GM12878 (cell line): ENCODE measurements around the gene GLS. TPM values are rescaled to one million over a fixed set of nuclear protein-coding genes. Genes with fewer than 3 reads are reported as not detected.

Experiments
- ATAC-seq: fragments of 200-7000 bp; cut with Tn5 transposase; 3 replicates; pipeline ENCODE4 v1.9.1; 2020; ENCODE audit warnings: mild to moderate bottlenecking, moderate library complexity
- BruUV-seq: library from RNA; stranded (reverse); fragments of 400-500 nt; replicated peaks from 2 replicates; lab custom pipeline; 2021; lab: Mats Ljungman, UMichigan
- CTCF ChIA-PET: fragments of 300-600 bp; sonication (Branson Sonifier 250); formaldehyde crosslinking; extraction: SDS; loops from one replicate; lab custom pipeline; 2021; ENCODE audit warnings: inconsistent platforms; lab: Yijun Ruan, JAX
- POLR2A ChIA-PET: fragments of 350-600 bp; formaldehyde crosslinking; extraction: SDS; loops from one replicate; lab custom pipeline; 2021; ENCODE audit warnings: inconsistent platforms; lab: Charles Lee
- RAD21 ChIA-PET: fragments of 300-600 bp; sonication (Branson Sonifier 250); formaldehyde crosslinking; loops from one replicate; lab custom pipeline; 2023; ENCODE audit warnings: antibody characterized with exemption; ENCODE audit not compliant: unreplicated experiment; lab: Charles Lee
- SMC1A ChIA-PET: fragments of 300-600 bp; sonication (Branson Sonifier 250); formaldehyde crosslinking; loops from one replicate; lab custom pipeline; 2023; ENCODE audit not compliant: unreplicated experiment, uncharacterized antibody; lab: Charles Lee
- DNase-seq: peaks from one replicate; pipeline ENCODE4 v3.0.0-alpha.2; 2011; ENCODE audit warnings: low read depth, low spot score
- FAIRE-seq: peaks from 3 replicates; lab custom pipeline; 2011; peaks lifted over from hg19 to GRCh38; lab: Jason Lieb, UNC
- H2AFZ ChIP-seq: 2 replicates; pipeline ENCODE4 v1.6.0; 2011; ENCODE audit warnings: low read depth, low read length, control low read depth; ENCODE audit not compliant: control insufficient read depth
- H3K27ac ChIP-seq: 2 replicates; pipeline ENCODE4 v1.5.1; 2011; ENCODE audit warnings: control low read depth; ENCODE audit not compliant: control insufficient read depth, insufficient read depth
- H3K27me3 ChIP-seq, 2 experiments: replicated peaks in 1 of 2; 2 replicates each; pipeline versions ENCODE4 v1.6.0 to v1.6.1; 2011; ENCODE audit warnings: low read length in 1 of 2; ENCODE audit not compliant: control insufficient read depth in 2 of 2, insufficient read depth in 2 of 2
- H3K36me3 ChIP-seq, 2 experiments: 2 replicates each; pipeline ENCODE4 v1.5.1; 2011; ENCODE audit warnings: low read length in 1 of 2; ENCODE audit not compliant: control insufficient read depth in 2 of 2, insufficient read depth in 2 of 2
- H3K4me1 ChIP-seq: 2 replicates; pipeline ENCODE4 v1.6.1; 2011; ENCODE audit warnings: mild to moderate bottlenecking, low read length, moderate library complexity, mixed read lengths; ENCODE audit not compliant: control insufficient read depth, insufficient read depth
- H3K4me2 ChIP-seq: 2 replicates; pipeline ENCODE4 v1.6.0; 2011; ENCODE audit warnings: control low read depth; ENCODE audit not compliant: control insufficient read depth, insufficient read depth
- H3K4me3 ChIP-seq: fragments of 200-600 bp; sonication (generic); 2 replicates; pipeline ENCODE4 v1.5.1; 2016
- H3K79me2 ChIP-seq: 2 replicates; pipeline ENCODE4 v1.6.0; 2011; ENCODE audit warnings: low read length; ENCODE audit not compliant: control insufficient read depth, insufficient read depth
- H3K9ac ChIP-seq: 2 replicates; pipeline ENCODE4 v1.8.0; 2011; ENCODE audit warnings: low read length, control low read depth, mixed read lengths; ENCODE audit not compliant: control insufficient read depth, insufficient read depth
- H3K9me3 ChIP-seq: replicated peaks from 3 replicates; pipeline ENCODE4 v1.5.1; 2011; ENCODE audit warnings: mild to moderate bottlenecking, low read length; ENCODE audit not compliant: control insufficient read depth, insufficient read depth
- H4K20me1 ChIP-seq: 2 replicates; pipeline ENCODE4 v1.6.0; 2011; ENCODE audit not compliant: control insufficient read depth, insufficient read depth
- ETV6 ChIP-seq, 2 experiments: fragments of 450-650 bp in 1 of 2; IDR thresholded peaks in 1 of 2; conservative IDR thresholded peaks in 1 of 2; 2 replicates each; pipeline ENCODE4 v1.6.1; 2014; ENCODE audit warnings: antibody characterized with exemption in 1 of 2, borderline replicate concordance in 1 of 2, low read depth in 1 of 2, mild to moderate bottlenecking in 1 of 2, moderate library complexity in 1 of 2
- PAX8 ChIP-seq: fragments of 450-650 bp; IDR thresholded peaks from 2 replicates; pipeline ENCODE4 v1.6.1; 2017; ENCODE audit warnings: mild to moderate bottlenecking, moderate library complexity
- SMAD5 ChIP-seq: IDR thresholded peaks from 2 replicates; pipeline ENCODE4 v1.6.1; 2016; ENCODE audit warnings: antibody characterized with exemption, low read depth
- ZNF24 ChIP-seq: fragments of 450-650 bp; IDR thresholded peaks from 2 replicates; pipeline ENCODE4 v1.6.1; 2017; ENCODE audit warnings: antibody characterized with exemption, mild to moderate bottlenecking
- ZNF384 ChIP-seq: IDR thresholded peaks from 2 replicates; pipeline ENCODE4 v1.6.1; 2012; ENCODE audit warnings: low read depth, mild to moderate bottlenecking, low read length, improper control_type of control experiment, borderline replicate concordance
- ZNF687 ChIP-seq: fragments of 450-650 bp; IDR thresholded peaks from 2 replicates; pipeline ENCODE4 v1.6.1; 2017; ENCODE audit warnings: mild to moderate bottlenecking, moderate library complexity
- WGBS: methylation state at CpG from one replicate; pipeline ENCODE4 v1.1.6; 2016; ENCODE audit warnings: low lambda C conversion rate; ENCODE audit not compliant: insufficient replicate concordance, insufficient coverage; ENCODE audit errors: missing lambda C conversion rate; 5-methylcytosine and 5-hydroxymethylcytosine counted together
- in situ Hi-C: fragments of 300-500 bp; cut with MboI; formaldehyde crosslinking; loops from 9 replicates; pipeline ENCODE4 v1.14.3; 2018; ENCODE audit warnings: mixed read lengths
- intact Hi-C: fragments of 100-400 bp; cut with micrococcal nuclease; formaldehyde crosslinking; loops from one replicate; pipeline ENCODE4 v1.14.2; 2022; ENCODE audit not compliant: unreplicated experiment
- polyA plus RNA-seq, 11 experiments: library from polyadenylated mRNA; depleted of rRNA in 4 of 11; unstranded in 6 of 11; stranded (reverse) in 5 of 11; fragments of >200 nt; fragmentation: Nextera tagmentation in 4 of 11; fragmentation: Illumina TruSeq in 1 of 11; extraction: Ambion mirVana in 4 of 11; extraction: Trizol in 1 of 11; gene quantifications; 1 replicate in 1 of 11; 2 replicates in 10 of 11; pipeline versions ENCODE4 v1.2.1 to v1.2.3, GENCODE V29; 2011 to 2016; ENCODE audit warnings: inconsistent platforms in 2 of 11, missing spikeins in 2 of 11, low read depth in 1 of 11
- total RNA-seq, 4 experiments: library from RNA; depleted of rRNA in 3 of 4; stranded (reverse); fragments of >200 nt in 3 of 4; fragmentation: Illumina TruSeq in 1 of 4; extraction: Trizol in 1 of 4; gene quantifications; 2 replicates each; pipeline versions ENCODE4 v1.2.1 to v1.2.3, GENCODE V29; 2013 to 2021
- TF ChIP-seq, protein P1 (sequence below): fragments of 450-650 bp; IDR thresholded peaks from 2 replicates; pipeline ENCODE4 v1.6.1; 2014; ENCODE audit warnings: mild to moderate bottlenecking

The GLS gene
- total and polyA plus RNA-seq, 10 of the 15 experiments (the other 5 are each of a cell fraction or from before 2014, with no cell fraction given) = 15.7 to 145 (median 70.8) TPM

DNA sequence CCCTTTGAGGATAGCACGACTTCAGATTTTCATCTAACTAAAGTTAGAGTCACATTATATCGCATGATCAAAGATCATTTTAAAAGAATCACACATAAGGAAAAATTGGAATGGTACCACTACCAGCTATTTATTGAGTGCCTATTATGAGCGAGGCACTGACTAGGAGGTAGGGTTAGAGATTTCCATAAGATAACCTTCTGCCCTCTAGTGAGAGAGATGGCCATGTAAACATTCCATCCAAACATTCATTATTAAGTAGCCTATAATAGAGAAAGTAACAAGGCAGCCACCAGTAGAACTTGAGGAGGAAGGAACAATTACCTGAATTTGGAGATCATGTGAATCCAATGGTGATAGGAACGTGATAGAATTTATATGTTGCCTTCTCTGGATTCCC is 25.4 kb upstream of the GLS start:
- CTCF ChIA-PET = interaction anchor here (1.4 to 2.5 kb wide), 2 partner anchors 35 to 92 kb away, joined by 3 to 10 read pairs; no protein-coding TSS in a partner anchor
- no peak overlapping the region for H3K9ac ChIP-seq
- no peaks in the 10 kb centered on the region for H3K4me1 ChIP-seq
- H2AFZ ChIP-seq = no peak overlapping the region
- no peaks in the 10 kb centered on the region for H3K9me3 ChIP-seq
- TF ChIP-seq ZNF687 = no peak
- TF ChIP-seq SMAD5 = no peak
- TF ChIP-seq, protein P1, sequence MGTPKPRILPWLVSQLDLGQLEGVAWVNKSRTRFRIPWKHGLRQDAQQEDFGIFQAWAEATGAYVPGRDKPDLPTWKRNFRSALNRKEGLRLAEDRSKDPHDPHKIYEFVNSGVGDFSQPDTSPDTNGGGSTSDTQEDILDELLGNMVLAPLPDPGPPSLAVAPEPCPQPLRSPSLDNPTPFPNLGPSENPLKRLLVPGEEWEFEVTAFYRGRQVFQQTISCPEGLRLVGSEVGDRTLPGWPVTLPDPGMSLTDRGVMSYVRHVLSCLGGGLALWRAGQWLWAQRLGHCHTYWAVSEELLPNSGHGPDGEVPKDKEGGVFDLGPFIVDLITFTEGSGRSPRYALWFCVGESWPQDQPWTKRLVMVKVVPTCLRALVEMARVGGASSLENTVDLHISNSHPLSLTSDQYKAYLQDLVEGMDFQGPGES = no peak
- TF ChIP-seq ZNF24 = no peak
- TF ChIP-seq PAX8 = no peak
- TF ChIP-seq ETV6 (conservative IDR thresholded peaks at IDR 0.05 in 1 of 2, IDR thresholded peaks at IDR 0.05 in 1 of 2; ENCODE audit: borderline replicate concordance in 1 of 2, low read depth in 1 of 2) = no peak
- TF ChIP-seq ZNF384 = no peak
- in situ Hi-C loops = no loop called here
- no peaks in the 10 kb centered on the region for H3K27me3 ChIP-seq
- POLR2A ChIA-PET = no interaction called here
- SMC1A ChIA-PET = interaction anchor here (1.0 kb wide), 1 partner anchor 36 kb away, joined by 3 read pairs; no protein-coding TSS in a partner anchor
- no peak for ATAC-seq
- WGBS = 73% methylated on average over 4 of the region's 4 CpGs
- no peak overlapping the region for H3K4me2 ChIP-seq
- no peaks in the 10 kb centered on the region for H4K20me1 ChIP-seq
- RAD21 ChIA-PET = no interaction called here
- no peak for FAIRE-seq
- no peak overlapping the region for H3K27ac ChIP-seq
- H3K4me3 ChIP-seq = no peak overlapping the region
- no peaks in the 10 kb centered on the region for H3K36me3 ChIP-seq
- no TSS peak for BruUV-seq
- intact Hi-C loops = no loop called here
- no peaks in the 10 kb centered on the region for H3K79me2 ChIP-seq
- DNase-seq = no peak
